HG03064 (cell line): ENCODE measurements around the gene MPZL2.

ENCODE experiments used
- ATAC-seq: cut with Tn5 transposase; IDR thresholded peaks from one replicate; pipeline ENCODE4 v1.9.1; 2021; ENCODE audit warnings: low read depth; ENCODE audit not compliant: unreplicated experiment

MPZL2 gene

DNA sequence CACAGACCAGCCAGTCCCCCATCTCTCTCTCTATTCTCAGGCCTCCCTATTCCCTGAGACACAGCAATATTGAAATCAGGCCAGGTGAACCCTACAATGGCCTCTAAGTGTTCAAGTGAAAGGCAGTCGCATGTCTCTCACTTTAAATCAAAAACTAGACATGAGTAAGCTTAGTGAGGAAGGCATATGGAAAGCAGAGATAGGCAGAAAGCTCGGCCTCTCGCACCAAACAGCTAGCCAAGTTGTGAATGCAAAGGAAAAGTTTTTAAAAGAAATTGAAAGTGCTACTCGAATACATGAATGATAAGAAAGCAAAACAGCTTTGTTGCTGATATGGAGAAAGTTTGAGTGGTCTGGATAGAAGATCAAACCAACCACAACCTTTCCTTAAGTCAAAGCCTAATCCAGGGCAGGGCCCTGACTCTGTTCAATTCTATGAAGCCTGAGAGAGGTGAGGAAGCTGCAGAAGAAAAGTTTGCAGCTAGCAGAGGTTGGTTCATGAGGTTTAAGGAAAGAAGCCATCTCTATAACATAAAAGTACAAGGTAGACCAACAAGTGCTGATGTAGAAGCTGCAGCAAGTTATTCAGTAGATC lies 19.8 kb upstream of the MPZL2 start:
- no peak for ATAC-seq

DNA sequence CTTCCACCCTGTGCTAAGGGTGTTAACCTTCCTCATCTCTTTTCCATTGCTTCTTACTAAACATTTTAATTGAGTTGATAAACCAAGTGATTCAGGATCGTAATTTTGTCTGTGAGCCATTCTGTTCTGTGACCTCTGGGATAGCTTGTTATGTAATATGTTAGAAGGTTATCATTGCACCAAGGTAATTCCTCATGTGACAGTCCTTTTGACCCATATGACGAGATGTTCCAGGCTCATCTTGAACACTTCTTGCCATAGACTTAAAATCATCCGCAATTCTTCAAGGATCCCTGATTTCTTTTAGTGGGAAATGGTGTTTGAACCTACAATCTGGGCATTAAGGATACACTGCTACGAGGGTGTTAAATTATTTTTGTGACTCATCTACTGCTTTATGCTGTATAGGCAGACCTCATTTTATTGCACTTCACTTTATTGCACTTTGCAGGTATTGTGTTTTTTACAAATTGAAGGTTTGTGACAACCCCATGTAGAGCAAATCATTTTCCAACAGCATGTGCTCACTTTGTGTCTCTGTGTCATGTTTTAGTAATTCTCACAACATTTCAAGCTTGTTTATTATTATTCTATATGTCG lies 19.0 kb upstream of the MPZL2 start:
- ATAC-seq = no peak

DNA sequence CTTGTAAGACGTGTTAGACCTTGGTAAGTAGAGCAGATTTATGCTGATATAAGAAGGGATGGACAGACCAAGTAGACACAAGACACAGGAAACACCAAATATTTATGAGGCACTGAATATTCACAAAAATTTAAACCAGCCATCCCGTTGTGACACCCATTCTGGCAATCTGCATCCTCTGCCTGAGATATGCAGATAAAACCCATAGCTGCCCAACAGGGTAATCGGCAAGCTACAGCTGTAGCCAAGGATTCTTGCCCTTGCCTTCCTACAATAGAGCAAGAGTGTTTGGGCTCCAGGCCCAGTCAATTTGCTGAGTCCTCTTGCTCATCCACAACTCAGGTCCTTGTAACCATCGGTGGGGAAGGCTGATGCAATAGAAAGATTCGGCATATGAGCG lies 18.5 kb upstream of the MPZL2 start:
- ATAC-seq = no peak

DNA sequence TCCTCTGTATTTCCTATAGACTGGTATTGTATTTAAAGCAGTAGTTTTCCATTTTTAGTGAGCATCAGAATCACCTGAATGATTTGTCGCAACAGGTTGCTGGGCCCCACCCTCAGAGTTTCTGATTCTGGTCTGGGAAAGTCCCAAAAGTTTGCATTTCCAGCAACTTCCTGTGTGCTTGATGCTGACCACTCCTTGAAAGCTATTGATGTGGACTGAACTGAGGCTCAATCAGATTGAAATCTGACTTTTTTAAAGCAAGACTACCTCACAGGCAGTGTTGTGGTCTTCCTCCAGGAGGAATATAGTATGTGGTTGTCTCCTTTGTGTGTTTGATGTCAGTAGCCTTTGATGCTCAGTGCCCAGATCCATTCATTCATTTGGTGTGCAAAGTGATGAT lies 17.2 kb upstream of the MPZL2 start:
- ATAC-seq = no peak

DNA sequence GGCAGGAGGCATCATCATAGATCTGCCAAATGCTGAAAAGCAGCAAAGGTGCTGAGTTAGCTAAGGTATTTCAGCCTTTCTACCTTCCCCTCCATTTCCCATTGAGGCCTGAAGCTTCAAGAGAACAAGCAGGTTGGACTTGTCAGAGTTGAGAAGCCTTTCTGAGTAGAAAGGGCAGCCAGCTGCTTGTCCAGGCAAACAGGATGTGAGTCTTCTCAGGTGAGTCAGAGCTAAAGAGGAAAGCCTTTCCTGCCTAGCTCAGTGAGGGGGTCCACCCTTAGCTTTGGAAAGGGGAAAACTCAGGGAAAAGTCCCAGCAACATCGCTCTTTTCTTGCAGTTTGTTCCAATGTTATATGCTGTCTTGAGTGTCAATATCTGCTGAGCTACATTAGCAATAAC lies 13.2 kb upstream of the MPZL2 start:
- no peak for ATAC-seq

DNA sequence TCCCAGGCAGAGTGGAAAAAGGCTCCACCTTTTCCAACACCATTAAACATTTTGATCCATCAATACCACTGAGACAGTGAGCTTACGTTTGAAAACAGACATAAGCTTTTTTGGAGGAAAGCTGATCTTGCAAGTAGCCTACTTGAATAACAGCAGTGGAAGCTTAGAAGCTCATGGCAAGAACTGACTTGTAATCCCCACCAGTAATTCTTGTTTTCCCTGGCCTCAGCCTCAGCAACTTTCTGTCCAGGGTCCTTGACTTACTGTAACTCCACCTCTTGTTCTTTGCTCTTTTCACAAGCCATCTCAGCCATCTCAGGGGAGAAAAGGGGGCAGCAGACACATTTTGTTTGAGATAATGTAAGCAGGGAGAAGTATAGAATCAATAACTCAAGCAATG lies 12.3 kb upstream of the MPZL2 start:
- ATAC-seq = no peak

DNA sequence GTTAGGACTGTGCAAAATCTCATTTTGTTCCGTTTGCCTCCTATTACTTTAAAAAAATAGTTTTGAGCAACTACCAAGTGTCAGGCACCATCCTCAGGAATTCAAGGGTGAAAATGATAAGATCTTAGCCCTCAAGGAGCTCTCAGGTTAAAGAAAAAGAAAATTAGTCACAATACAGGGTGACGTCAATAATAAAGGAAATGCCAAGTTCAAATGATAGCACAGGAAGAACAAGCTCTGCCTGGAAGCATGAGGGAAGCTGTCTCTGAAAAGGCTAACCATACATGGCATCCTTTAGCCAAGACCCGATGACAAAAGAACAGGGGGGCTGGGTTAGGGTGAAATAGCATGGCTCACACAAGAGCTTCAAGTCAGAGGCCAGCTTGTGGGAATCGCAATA lies 11.1 kb upstream of the MPZL2 start:
- no peak for ATAC-seq

DNA sequence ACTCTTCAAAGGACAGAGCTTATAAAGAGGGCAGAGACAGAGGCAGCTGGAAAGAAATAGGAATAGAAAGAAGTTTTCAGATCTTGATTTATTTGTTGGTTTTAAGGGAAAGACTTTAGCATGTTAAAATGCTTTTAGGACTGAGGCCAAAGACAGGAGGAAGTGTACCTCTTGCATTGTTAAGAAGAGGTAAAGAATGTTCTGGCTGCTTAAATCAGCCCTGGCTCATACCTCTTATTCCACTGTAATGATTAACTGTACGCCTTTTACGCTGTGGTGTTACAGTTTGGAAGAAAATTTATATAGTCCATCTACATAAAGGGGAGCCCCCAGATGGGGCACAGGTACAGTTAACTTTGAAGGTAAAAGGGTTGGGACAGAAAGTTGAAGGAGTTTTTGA lies 10.1 kb upstream of the MPZL2 start:
- no peak for ATAC-seq

DNA sequence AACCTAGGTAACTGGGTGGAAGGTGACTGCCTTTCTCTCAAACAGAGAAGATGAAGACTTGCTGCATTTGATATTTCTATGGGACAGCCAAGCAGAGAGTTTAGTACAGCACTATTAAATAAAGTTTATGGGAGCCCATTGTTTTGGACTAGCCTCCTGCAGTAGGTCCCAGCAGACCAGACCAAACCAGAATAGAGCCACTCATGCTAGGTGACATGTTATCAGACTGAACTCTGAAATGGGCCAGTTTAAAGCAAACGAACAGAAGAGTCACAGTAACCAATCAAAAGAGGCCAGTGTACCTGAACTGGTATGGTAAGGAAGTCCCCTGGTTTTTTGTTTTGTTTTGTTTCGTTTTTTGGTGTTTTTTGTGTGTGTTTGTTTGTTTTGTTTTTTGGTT lies 7.9 kb upstream of the MPZL2 start:
- no peak for ATAC-seq

DNA sequence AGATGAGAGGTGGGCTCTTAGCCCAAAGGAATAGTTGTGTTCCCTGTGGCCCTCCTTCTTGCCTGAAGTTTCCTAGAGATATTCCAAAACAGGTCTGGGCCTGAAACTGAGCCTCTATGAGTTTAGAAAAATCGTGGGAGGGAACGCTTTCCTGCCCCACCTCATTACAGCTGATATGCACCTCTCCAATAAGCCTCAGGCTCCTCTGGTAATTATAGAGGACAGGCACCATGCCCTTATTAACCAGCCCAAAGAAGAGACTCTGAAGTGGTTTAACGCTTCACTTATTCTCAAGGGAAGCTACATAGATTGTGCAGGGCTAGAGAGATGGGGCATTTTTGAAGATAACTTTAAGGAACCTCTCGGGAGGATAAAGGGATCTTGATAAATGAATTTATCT lies 3.4 kb upstream of the MPZL2 start:
- ATAC-seq = no peak

DNA sequence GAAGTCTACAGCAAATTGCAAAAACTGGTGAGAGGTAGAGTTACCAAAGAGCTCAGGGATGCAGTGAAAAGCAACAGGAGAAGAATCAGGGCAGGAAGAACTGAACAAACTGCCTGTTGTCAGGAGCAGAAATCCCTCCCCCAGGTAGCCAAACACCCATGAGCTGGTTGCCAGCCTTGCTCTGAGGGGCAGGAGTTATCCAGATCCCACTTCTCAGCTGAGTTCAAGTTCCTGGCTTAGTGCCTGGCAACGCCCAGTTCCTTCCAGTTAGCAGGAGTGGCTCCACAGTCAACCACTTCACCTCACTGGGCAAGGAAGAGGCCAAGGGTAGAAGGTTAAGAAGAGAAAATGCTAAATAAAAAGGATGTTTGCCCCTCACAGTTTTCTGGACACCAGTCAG lies 1.9 kb upstream of the MPZL2 start:
- ATAC-seq = no peak

DNA sequence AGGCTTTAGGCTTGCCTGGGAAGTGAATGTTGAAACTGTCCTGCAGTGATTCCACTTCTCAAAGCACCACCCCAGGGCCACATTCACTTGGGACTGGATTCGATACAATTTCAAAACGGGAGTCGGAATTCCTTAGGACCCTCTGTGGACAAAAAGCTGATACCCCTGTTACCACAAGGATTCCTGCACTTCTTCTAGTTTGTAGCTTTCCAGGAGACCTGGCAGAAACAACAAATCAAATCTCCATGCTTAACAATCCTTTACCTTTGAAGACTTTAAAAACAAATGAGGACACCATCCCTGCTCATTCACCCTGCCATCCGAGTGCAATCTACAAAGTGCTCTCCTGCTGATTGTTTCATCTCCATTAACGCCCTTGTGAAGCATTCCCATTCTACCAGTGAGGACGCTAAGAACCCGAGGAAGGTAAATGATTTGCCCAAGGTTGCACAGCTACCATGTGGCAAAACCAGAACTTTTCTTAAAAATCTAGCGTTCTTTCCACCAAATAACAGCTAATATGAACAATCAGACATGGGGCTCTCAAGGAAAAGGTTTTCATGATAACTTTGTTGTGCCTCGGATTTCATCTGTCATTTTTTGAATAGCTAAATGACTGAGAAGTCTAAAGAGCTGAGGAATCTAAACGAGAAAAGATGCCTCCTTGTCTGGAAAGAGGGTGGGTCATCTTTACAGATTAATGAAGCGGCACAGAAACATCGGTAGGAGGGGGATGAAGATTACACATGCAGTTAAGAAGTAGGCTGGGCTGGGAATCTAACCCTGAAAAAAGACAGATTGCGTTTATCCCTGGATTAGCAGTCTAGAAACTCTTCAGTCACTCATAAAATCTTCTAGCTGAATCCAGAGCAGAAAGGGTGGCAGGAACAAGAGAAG lies 720 bp upstream of the MPZL2 start:
- no peak for ATAC-seq

DNA sequence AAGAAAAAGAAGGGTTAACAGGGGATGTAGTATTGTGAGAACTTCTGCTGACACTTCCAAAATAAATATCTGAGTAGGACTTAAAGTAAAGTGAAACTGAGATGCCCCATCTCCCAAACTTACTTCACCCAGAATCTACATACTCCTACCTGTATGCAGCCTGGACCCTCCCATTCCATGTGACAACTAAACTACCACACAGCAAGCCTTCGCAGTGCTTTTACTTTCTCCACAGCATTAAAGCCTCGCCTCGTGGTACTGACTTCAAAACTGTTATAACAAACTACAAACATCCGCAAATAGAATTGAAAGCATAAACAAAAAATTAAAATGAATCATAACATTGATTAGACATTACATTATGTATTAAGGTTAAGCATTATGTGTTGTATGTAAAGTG lies 985 bp downstream of the MPZL2 start:
- no peak for ATAC-seq

DNA sequence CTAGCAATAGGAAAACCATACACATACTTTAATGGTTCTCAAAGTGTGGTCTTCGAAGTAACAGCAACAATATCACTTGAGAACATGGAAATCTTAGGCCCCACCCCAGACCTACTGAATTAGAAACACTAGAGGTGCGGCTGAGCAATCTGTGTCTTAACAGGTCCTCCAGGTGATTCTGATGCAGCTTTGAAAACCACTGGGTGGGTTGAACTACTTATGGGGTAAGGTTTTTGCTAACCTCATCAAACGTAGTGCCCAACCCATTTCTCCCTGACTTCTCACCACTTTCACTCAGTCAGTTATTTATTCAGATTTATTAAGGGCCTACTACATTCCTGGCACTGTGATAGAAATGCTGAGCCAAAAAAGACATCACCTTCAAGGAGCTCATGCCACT lies 3.7 kb downstream of the MPZL2 start:
- ATAC-seq = no peak

DNA sequence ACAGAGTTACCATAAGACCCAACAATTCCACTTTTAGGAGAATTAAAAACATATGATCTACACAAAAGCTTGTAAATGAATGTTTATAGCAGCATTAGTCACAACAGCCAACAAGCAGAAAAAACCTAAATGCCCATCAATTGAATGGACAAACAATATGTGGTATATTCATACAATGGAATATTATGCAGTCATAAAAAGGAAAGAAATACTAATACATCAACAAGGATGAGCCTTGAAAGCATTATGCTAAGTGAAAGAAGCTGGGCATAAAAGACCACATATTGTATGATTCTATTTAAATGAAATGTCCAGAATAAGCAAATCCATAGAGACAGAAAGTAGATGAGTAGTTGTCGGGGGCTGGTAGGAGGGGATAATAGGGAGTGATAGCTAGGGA lies 5.0 kb downstream of the MPZL2 start:
- ATAC-seq = no peak

DNA sequence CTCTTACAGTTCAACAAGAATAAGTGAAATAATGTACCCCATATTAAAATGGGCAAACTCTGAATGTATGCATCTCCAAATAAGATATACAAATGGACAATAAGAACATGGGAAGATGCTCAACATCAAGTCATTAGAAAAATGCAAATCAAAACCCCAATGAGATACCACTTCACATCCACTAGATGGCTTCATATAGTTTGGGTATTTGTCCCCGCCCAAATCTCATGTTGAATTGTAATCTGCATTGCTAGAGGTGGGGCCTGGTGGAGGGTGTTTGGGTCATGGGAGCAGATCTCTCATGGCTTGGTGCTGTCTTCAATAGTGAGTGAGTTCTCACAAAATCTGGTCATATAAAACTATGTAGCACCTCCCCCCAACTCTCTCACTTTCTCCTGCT lies 5.7 kb downstream of the MPZL2 start:
- ATAC-seq = no peak

DNA sequence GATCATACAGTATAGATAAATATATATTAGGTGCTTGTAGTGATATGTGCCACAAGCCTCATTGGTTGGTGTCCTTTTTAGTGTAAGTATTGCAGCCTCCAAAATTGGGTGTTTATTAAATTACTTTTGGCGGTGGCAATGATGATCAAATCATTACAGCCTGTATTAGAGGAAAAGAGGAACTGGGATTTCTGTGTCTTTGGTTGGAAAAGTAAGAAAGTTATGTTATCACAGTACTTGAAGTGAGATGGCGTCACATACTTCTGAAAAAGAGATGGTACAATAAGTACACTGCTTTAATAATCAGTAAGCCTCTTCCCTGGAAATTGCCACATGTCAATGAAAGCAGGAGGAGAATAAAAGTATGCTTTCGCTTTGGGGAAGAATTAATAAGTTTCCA lies 11.4 kb downstream of the MPZL2 start:
- ATAC-seq = no peak

DNA sequence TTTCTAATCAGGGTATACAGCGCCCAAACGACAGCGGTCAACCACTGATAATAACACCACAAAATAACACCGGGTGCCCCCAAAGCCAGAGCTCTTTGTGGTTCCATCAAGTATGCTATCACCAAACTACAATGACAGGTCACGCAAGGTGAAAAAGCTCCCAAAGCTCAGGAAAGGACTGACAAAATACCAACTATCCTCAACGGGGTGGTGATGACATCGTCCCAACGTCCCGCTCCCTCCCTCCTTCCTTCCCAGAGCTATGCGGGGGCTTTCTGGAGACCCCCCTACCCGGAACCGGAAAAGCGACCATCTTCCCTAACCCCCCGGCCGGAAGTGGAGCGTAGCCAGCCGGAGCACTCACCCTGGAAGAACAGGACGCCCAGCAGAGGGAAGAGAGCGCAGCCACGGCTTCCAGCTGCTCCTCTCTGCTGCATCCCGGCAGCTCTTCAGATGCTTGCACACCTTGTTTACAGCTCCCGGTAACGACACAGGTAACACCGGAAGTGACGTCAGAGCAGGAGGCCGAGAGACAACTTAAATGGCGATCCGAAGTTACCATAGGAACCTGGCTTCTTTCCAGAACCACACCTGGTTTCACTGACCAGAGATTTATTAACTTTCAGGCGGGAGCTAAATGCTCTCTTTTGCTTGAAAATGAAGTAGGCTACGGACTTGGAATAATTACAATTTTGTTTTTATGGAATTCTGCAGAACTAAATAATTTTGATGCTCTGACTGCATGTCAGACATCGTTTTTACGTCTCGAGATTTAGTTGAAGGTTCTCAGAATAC lies 12.0 kb downstream of the MPZL2 start, which contains the start of gene MPZL3:
Gene MPZL3 (minus strand): TSS at position 508 of the 795 bp plus-strand sequence. CDS start 71 bp downstream, at position 437.
- ATAC-seq = peak; percentile 59

DNA sequence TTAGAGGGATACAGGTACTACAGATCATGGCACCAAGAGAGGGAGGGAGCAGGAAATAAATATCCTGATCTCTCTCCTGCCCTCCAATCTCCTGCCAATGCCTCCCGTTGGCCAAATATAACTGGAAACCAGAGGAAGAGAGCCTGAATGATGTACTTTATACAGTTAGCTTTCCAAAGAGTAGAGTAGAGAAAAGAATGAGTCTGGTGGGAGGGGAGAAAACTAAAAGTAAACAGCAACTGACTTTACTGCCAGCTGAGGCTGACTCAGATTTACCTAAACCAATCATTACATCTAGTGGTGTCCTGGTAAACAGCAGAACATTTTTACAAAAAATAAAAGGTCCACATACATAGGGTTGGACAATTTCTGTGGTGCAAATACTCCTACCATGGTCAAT lies 17.1 kb downstream of the MPZL2 start:
- no peak for ATAC-seq

DNA sequence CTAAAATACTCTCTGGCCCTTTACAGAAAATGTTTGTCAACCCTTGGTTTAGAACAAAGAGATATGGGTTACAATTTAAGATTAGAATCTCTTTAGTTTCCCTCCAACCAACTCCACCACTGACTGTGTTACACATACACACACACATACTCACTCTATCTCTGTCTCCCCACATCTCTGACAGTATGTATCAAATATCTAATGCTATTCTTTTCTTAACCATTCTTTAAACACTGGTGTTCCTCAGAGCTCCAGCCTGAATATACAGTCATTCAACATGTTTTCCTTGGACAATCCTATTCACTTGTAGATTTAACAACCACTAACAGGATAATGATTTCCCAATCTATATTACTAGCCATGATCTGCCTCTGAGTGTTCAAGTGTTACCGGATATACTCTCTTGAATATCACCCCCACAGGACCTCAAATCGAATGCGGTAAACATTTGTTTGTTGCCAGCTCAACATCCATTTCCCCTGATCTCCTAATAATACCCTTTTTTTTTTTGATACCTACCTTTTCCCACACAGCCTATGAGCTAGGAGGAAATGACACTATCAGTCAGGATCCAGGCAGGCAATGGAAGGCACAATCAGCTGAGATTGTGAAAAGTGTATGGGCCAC lies 18.0 kb downstream of the MPZL2 start:
- no peak for ATAC-seq
